Stimulated activated naive CD8-positive, alpha-beta T cell treated with anti-CD3 and anti-CD28 coated beads, Interleukin-15, Interleukin-2, amounts not matched to agents 100 ng/mL and 50 ng/mL, for 24 hours (primary cell): ENCODE data around the gene WWOX.

Experiments used
- H3K27ac Mint-ChIP-seq: one replicate; pipeline ENCODE4 v1.8.0; 2021; ENCODE audit warnings: mild to moderate bottlenecking, mixed read lengths
- H3K27me3 Mint-ChIP-seq: one replicate; pipeline ENCODE4 v1.8.0; 2021; ENCODE audit warnings: mixed read lengths
- H3K36me3 Mint-ChIP-seq: one replicate; pipeline ENCODE4 v1.8.0; 2021; ENCODE audit warnings: low read depth, mixed read lengths
- H3K4me1 Mint-ChIP-seq: one replicate; pipeline ENCODE4 v1.8.0; 2021; ENCODE audit warnings: low read depth, mixed read lengths
- H3K4me3 Mint-ChIP-seq: one replicate; pipeline ENCODE4 v1.8.0; 2021; ENCODE audit warnings: mild to moderate bottlenecking, mixed read lengths
- H3K9me3 Mint-ChIP-seq: one replicate; pipeline ENCODE4 v1.8.0; 2021; ENCODE audit warnings: mixed read lengths

WWOX gene

GRCh38 chr16:78147911-78148401 is 48.5 kb downstream of the WWOX start:
- Mint-ChIP-seq H3K27me3 (no peaks in the 10 kb centered on the region), H3K4me1 (no peaks in the 10 kb centered on the region), H3K9me3 (no peaks in the 10 kb centered on the region), H3K4me3 (no peak overlapping the region), H3K36me3 (peaks cover 5% of the 10 kb centered on the region), H3K27ac (no peak overlapping the region)

GRCh38 chr16:78150233-78150632 is 50.8 kb downstream of the WWOX start:
- Mint-ChIP-seq H3K4me1 (no peaks in the 10 kb centered on the region), H3K27me3 (no peaks in the 10 kb centered on the region), H3K36me3 (peaks cover 5% of the 10 kb centered on the region), H3K9me3 (no peaks in the 10 kb centered on the region), H3K4me3 (no peak overlapping the region), H3K27ac (no peak overlapping the region)

DNA sequence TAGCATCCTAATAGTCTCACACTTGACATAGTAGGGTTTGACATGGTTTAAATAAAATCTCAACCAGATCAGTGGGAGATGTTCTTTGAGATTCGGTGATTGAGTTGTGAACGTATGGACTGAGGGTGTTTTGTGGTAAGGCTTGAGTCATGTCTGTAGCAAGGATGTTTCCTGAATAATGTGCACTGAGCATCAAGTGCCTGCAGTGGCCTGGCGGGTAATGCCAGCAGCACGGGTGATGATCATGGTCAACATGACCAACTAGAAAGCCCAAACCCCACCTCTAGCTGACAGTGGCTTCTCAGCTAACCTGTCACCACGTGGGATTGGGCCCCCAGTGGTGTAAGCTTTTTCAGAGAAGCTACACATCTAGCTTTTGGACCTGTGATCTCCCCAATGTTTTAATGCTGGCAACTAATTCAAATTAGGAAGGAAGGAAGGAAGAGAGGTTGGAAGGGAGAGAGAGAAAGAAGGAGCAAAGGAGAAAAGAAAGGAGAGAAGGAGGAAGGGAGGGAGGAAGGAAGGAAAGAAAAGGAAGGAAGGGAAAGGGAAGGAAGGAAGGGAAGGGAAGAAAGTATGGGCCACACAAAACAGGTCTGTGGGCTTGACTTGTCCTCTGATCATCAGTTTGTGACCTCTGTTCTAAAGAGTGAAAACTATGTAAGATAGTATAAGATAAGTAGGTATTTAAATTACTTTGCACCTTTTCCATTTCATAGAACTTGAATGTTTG is 55.4 kb downstream of the WWOX start:
- Mint-ChIP-seq H3K27me3 (no peaks in the 10 kb centered on the region), H3K27ac (no peak overlapping the region), H3K36me3 (no peaks in the 10 kb centered on the region), H3K4me3 (no peak overlapping the region), H3K4me1 (no peaks in the 10 kb centered on the region), H3K9me3 (peaks cover 2% of the 10 kb centered on the region)

DNA sequence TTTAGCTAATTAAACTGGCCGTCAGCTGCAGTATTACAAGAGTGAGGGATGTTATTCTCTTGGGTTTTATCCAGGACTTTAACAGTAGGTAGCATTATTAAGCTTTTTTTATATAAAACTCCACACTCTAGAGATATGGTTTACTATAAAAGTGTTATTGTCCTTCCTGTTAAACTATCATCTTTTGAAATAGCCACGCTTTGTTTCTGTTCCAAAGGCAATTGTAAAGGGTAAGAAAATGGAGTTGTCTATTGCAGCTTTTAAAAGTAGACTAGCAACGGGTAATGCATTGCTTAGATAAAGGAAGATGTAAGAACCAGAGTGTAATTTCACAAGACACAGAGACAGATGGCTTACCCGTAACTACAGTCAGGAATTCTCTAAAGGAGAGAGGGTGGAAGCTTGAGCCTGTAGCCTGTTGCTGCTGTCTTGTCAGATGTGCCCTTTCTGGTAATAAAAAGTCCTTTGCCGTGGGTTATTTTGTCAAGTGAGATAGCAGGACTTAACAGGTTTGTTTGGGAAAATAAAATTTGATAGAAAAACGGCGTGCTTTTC is 56.4 kb downstream of the WWOX start:
- Mint-ChIP-seq H3K27me3 (no peaks in the 10 kb centered on the region), H3K36me3 (peaks cover 5% of the 10 kb centered on the region), H3K4me3 (no peak overlapping the region), H3K27ac (no peak overlapping the region), H3K4me1 (no peaks in the 10 kb centered on the region), H3K9me3 (peaks cover 5% of the 10 kb centered on the region)

GRCh38 chr16:78161023-78161729 is 61.7 kb downstream of the WWOX start:
- H3K27ac Mint-ChIP-seq: no peak overlapping the region

GRCh38 chr16:78163772-78164670 is 64.6 kb downstream of the WWOX start:
- Mint-ChIP-seq H3K4me1 (no peaks in the 10 kb centered on the region), H3K27me3 (no peaks in the 10 kb centered on the region), H3K9me3 (peaks cover 14% of the 10 kb centered on the region), H3K27ac (no peak overlapping the region), H3K36me3 (peaks cover 62% of the 10 kb centered on the region), H3K4me3 (no peak overlapping the region)

More at GRCh38 chr16:78161023-78161729, 61.7 kb downstream of the WWOX start:
- Mint-ChIP-seq H3K4me1 (no peaks in the 10 kb centered on the region), H3K27me3 (no peaks in the 10 kb centered on the region), H3K36me3 (peaks cover 40% of the 10 kb centered on the region), H3K4me3 (no peak overlapping the region), H3K9me3 (peaks cover 14% of the 10 kb centered on the region)

DNA sequence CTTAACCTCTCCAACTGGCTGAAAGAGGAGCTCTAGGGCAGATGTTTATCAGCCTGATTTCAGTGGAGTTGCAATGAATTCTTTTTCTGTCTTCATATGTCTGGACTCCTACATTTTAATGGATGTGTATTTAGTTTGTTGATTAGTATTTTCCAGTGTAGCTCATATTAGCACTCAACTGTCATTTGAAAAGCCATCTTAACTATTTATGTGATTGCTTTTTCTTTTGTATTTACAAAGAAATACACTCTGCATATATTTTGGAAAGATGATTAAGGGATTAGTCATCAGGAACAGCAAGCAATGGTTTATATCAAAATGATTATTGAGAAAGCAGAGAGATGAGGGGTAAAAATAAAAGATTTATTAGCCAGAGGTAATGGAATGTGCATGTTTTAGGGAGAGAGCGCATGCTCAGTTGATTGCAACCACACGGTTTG is 71.1 kb downstream of the WWOX start:
- Mint-ChIP-seq H3K4me3 (no peak overlapping the region), H3K27ac (no peak overlapping the region), H3K4me1 (no peaks in the 10 kb centered on the region), H3K36me3 (peaks cover 37% of the 10 kb centered on the region), H3K9me3 (peaks cover 7% of the 10 kb centered on the region), H3K27me3 (no peaks in the 10 kb centered on the region)

DNA sequence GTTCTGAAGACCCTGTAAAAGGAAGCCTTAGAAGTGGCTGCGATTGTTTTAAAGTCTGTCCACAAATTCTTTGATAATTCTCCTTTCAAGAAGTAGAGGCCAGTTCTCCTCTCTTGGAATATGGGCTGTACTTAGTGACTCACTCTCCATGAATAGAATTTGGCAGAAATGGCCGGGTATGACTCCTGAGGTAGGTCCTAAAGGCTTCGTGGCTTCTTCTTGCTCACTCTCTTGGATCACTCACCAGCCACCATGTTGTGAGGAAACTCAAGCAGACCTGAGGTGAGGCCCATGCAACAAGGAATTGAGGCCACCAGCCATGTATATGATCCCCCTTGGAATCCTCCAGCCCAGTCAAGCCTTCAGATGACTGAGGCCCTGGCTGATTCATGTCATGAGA is 75.8 kb downstream of the WWOX start:
- H3K27me3 Mint-ChIP-seq: no peaks in the 10 kb centered on the region
- H3K36me3 Mint-ChIP-seq: peaks cover 14% of the 10 kb centered on the region
- H3K27ac Mint-ChIP-seq: no peak overlapping the region
- no peak overlapping the region for H3K4me3 Mint-ChIP-seq
- peaks cover 7% of the 10 kb centered on the region for H3K9me3 Mint-ChIP-seq
- no peaks in the 10 kb centered on the region for H3K4me1 Mint-ChIP-seq

DNA sequence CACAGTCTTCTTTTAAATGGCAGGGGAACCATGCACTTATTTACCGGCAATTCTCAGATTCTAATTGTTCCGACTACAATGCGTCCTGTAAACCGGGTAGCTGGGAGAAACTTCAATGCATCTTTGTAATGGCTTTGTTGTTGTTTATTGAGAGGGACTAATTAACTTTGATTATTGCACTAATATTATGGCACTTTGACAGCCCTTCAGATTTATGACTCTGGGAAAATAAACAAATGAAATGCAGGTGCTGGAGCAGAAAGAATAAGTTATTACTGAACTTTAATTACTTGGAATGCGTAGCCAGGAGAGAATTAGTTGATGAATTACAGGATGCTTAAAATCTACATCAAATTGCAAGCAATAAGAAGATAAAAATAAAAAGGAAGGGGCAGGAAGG is 77.0 kb downstream of the WWOX start:
- Mint-ChIP-seq H3K4me3 (no peak overlapping the region), H3K4me1 (no peaks in the 10 kb centered on the region), H3K27ac (no peak overlapping the region), H3K36me3 (peaks cover 14% of the 10 kb centered on the region), H3K9me3 (peaks cover 7% of the 10 kb centered on the region), H3K27me3 (no peaks in the 10 kb centered on the region)

DNA sequence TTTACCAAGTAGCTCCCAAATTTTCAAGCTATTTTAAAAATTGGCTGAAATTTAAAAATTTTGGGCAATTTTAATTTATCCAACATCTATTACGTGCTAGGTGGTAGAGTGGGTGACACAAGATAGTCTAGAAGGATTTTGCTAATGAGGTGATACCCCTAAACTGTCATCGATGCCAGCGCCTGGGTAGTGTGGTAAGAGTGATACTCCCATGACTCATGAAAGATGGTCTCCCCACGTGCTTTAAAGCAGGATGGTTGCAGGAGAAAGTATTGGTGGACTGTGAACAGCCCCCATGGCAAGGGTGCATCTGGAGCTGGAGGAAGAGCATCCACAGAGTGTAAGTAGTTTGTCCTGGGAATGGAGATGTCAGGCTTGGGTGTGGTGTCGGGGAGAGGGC is 77.8 kb downstream of the WWOX start:
- Mint-ChIP-seq H3K9me3 (peaks cover 7% of the 10 kb centered on the region), H3K27ac (no peak overlapping the region), H3K27me3 (no peaks in the 10 kb centered on the region), H3K4me1 (no peaks in the 10 kb centered on the region), H3K36me3 (peaks cover 14% of the 10 kb centered on the region), H3K4me3 (no peak overlapping the region)

- Mint-ChIP-seq H3K36me3 (peaks cover 14% of the 10 kb centered on the region), H3K27ac (no peak overlapping the region), H3K9me3 (peaks cover 7% of the 10 kb centered on the region), H3K27me3 (no peaks in the 10 kb centered on the region), H3K4me1 (no peaks in the 10 kb centered on the region), H3K4me3 (no peak overlapping the region)
These were observed 78.5 kb downstream of the WWOX start for GRCh38 chr16:78177987-78178386.

DNA sequence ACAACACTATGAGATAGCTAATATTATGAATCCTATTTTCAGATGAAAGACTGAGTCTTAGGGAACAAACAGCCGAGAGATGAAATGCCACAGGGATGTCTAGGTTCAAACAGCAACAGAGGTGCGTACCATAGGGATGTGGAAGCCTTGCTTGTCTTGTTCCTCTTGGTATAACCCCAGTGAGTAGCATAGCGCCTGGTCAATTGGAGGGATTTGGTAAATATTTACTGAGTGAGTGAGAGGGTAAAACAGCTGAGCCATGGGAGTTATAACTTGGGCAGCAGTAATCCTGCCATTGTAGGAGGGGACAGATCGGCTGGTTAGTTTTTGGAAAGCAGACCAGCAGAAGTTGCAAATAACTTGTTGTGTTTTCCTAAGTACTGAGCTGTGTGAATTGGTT is 80.2 kb downstream of the WWOX start:
- H3K36me3 Mint-ChIP-seq: peaks cover 10% of the 10 kb centered on the region
- H3K4me3 Mint-ChIP-seq: no peak overlapping the region
- no peaks in the 10 kb centered on the region for H3K27me3 Mint-ChIP-seq
- no peaks in the 10 kb centered on the region for H3K9me3 Mint-ChIP-seq
- no peaks in the 10 kb centered on the region for H3K4me1 Mint-ChIP-seq
- H3K27ac Mint-ChIP-seq: no peak overlapping the region

- Mint-ChIP-seq H3K4me1 (no peaks in the 10 kb centered on the region), H3K27ac (no peak overlapping the region), H3K27me3 (no peaks in the 10 kb centered on the region), H3K4me3 (no peak overlapping the region), H3K9me3 (no peaks in the 10 kb centered on the region), H3K36me3 (peaks cover 8% of the 10 kb centered on the region)
These were observed 80.9 kb downstream of the WWOX start for GRCh38 chr16:78180349-78180748.

DNA sequence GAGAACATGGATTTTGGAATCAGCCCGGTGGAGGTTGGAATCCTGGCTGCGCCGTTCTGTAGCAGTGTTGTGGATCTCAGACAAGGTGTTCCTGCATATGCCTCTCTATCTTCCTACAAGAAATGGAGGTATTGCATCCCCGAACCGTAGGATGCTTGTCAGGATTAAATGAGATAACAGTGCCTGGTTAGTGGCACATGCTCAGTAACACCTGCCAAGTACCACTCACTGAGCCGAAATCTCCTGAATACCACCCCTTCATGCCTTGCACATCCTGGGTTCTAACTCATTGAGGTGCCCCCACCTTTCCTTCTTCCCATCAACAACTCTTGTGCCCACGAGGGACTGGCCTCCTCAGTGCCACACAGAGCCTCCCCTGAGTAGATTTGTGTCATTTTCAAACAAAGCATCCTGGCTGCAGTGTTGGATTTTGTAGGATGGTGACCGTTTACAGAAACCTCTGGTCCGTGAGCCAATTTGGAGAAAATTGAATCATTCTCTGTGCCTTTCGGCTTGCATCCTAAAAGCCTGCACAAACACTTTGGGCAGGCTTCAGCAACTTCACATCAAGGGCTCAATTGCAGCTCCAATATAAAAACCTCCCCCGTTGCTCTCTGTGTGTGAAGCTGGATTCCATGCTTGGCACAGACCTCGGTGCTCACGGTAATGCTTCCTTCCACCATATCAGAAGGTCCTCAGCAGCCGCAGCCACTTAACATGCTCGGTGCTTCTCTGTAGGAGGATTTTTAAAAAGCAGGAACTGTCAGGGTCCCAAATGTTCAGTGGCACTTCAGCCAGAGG is 84.2 kb downstream of the WWOX start:
- Mint-ChIP-seq H3K27me3 (no peaks in the 10 kb centered on the region), H3K27ac (no peak overlapping the region), H3K36me3 (no peaks in the 10 kb centered on the region), H3K4me3 (no peak overlapping the region), H3K9me3 (no peaks in the 10 kb centered on the region), H3K4me1 (no peaks in the 10 kb centered on the region)
